ENCODE data around the gene CCDC184.
"Not testable (repeated sequence)": the region's sequence is repeated elsewhere in the genome, so short reads cannot be mapped to it uniquely, and the experiment has no call there.

Gene CCDC184

GRCh38 chr12:48180424-48180823 is 3.0 kb upstream of the CCDC184 start:
- DNase-seq = no peak

GRCh38 chr12:48180857-48181495 is 2.5 kb upstream of the CCDC184 start:
- no peak for DNase-seq

- no peak for DNase-seq
These were observed 813 bp upstream of the CCDC184 start for GRCh38 chr12:48182631-48183030.

GRCh38 chr12:48183876-48184548 is 568 bp downstream of the CCDC184 start:
- DNase-seq = no peak

- no peak for DNase-seq
These were observed 1.1 kb downstream of the CCDC184 start for GRCh38 chr12:48184549-48184922.

- DNase-seq = no peak
These were observed 1.9 kb downstream of the CCDC184 start for GRCh38 chr12:48185181-48185919.

GRCh38 chr12:48187916-48188695 is 4.7 kb downstream of the CCDC184 start:
- DNase-seq = no peak

GRCh38 chr12:48189331-48190125 is 6.1 kb downstream of the CCDC184 start:
- peak in 1 of 2 experiments; percentile 73 for DNase-seq

GRCh38 chr12:48191096-48191495 is 7.7 kb downstream of the CCDC184 start:
- no peak for DNase-seq

GRCh38 chr12:48192861-48193260 is 9.4 kb downstream of the CCDC184 start:
- no peak for DNase-seq

GRCh38 chr12:48193623-48194022 is 10.2 kb downstream of the CCDC184 start:
- no peak for DNase-seq

GRCh38 chr12:48194799-48195201 is 11.4 kb downstream of the CCDC184 start:
- DNase-seq = no peak

- DNase-seq = peak; percentile 22 to 71
These were observed 14.1 kb downstream of the CCDC184 start for GRCh38 chr12:48197549-48197970.

- DNase-seq = peak; percentile 93 to 97
These were observed 14.7 kb downstream of the CCDC184 start for GRCh38 chr12:48197971-48198671.

- DNase-seq = no peak
These were observed 15.2 kb downstream of the CCDC184 start for GRCh38 chr12:48198672-48198971.

- DNase-seq = no peak
These were observed 15.5 kb downstream of the CCDC184 start for GRCh38 chr12:48198985-48199384.

GRCh38 chr12:48199774-48200221 is 16.4 kb downstream of the CCDC184 start:
- DNase-seq = no peak

- DNase-seq = no peak
These were observed 17.6 kb downstream of the CCDC184 start for GRCh38 chr12:48201091-48201490.

- DNase-seq = no peak
These were observed 18.1 kb downstream of the CCDC184 start for GRCh38 chr12:48201516-48201915.

- DNase-seq = no peak
These were observed 19.3 kb downstream of the CCDC184 start for GRCh38 chr12:48202766-48203165.

GRCh38 chr12:48203192-48203591 is 19.7 kb downstream of the CCDC184 start, which contains the start of gene OR10AD1:
OR10AD1 (minus strand) TSS chr12:48203292; CDS start chr12:48203292, 0 bp downstream.
- no peak for DNase-seq

- DNase-seq = not testable (repeated sequence)
These were observed 26.1 kb downstream of the CCDC184 start for GRCh38 chr12:48209495-48209894.

All from SW 1271 (cell line).